GM21526 (cell line): ENCODE measurements around the gene CTNNA3.

Experiments
- ATAC-seq: cut with Tn5 transposase; IDR thresholded peaks from one replicate; pipeline ENCODE4 v1.9.1; 2021; ENCODE audit warnings: moderate library complexity; ENCODE audit not compliant: unreplicated experiment, low FRiP score

Gene CTNNA3

GRCh38 chr10:66737241-66737640 is 958.8 kb downstream of the CTNNA3 start:
- ATAC-seq = no peak

DNA sequence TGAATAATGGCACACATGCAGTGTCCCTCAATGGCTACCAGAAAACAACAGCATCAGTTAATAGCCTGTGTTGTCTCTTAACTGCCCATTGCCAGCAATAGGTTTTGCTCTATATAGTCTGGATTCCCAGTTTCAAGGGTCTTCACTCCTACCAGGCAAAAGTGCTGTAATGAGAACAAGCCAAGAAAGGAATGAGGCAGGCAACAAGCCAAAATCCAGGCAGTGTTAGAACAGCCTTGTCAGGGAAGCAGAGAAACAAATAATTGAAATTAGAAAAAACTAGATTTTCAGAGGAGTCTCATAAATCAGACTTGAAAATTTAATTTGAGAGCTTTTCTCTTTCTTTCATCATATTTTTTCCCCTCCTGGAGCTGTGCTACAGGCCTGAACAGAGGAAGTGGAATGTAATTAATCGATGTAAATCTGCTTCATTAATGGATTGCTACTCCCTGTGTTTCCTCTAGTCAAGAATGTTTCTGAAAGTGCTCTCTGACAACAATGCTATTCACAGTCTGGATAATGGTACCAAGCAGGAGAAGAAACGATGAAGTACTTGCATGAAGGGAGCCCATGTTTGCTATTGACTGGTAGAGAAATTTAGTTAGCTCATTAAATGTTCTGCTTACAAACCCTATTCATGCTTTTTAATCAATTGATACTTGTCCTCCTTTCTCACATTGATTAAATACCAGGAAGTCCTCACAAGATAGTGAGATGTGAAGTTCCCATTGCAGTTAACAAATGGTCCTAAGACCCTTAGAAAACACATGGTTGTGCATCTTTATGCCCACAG is 972.2 kb downstream of the CTNNA3 start:
- no peak for ATAC-seq

DNA sequence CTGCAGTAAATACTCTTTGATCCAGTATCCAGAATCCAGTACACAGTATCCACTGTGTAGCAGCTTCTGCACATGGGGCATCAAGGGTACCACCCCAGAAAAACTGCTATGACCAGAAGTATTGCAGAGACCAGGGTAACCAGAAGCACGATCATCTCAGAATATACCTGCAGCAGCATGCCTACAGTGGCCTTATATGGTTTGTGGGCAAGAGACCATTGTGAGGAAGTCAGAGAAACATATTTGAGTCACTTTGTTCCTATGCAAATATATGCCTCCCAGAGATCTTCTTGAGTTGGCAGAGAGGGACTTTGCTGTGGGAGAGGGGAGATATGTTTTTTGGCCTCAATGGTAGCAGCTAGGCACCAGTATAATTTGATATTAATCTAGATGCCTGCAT is 976.5 kb downstream of the CTNNA3 start:
- ATAC-seq = no peak

GRCh38 chr10:66717231-66717981 is 978.6 kb downstream of the CTNNA3 start:
- ATAC-seq = no peak

DNA sequence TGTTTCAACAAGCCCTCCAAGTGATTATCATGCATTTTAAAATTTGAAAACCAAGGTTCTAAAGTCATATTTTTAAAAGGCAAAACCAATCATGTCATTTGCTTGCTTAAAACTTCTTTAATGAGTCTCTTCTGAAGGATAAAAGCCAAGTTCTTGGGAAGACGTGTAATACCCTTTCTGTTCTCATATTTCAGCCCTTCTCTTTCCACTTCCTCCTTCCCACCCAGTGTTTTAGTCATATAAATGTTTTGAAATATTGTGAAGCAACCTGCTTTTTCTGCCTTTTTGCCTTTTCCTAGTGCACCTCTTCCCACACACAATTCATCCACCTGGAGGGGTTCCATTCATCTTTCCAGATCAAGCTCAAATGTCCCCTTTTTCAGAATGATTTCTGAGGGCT is 981.3 kb downstream of the CTNNA3 start:
- ATAC-seq = no peak

DNA sequence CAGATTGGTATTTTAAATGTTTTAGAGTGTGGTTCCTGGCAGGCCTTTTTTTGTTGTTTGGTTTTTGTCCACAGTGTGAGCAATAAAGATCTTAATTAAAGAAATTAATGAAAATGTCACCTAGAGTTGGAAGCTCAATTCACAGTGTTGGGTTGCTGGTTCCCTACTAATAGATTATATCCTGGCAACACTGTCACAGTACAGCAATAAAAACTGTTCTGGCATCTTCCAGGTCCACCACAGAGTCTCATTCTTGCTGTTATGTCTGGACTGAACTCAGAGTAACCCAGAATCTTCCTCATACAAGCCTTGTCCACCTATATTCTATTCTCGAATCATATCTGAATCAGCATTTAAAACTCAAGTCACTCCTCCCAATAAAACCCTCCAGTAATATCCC is 982.6 kb downstream of the CTNNA3 start:
- no peak for ATAC-seq

DNA sequence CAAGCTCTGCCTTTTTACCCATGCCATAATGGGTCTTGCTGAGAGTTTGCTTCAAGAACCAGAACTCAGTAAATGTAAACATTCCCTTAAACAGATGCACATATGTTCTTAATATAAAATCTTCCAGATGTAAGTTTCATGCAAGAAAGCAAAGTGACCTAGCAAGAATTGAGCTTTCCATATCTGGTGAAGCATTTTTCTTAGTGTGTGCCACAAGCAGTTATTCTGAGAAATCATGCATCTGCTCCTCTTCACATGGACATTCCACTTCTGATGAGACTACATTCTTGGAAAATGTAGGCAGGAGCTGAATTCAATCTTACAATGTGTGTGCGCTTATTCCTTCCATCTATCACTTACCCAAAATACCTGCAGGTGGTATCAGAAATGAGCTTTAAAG is 997.9 kb downstream of the CTNNA3 start:
- no peak for ATAC-seq

GRCh38 chr10:66695046-66695445 is 1000.9 kb downstream of the CTNNA3 start:
- no peak for ATAC-seq

DNA sequence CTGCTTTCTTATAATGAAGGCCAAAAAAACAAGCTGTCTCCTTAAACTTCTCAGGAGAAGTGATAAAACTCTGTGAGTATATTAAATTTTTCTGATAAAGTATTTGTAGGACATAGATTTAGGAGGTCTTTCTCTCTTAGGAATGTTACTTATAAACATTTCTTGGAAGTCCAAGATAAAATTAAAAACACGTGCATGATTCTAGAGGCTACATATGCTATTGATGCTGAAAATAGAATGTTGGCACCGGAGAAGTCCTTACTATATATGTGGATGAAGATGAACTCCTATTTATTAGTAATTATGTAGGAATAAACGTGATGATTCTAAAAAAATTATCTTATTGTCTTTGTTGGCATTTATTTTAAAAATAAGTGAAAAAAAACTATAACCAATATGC is 1011.4 kb downstream of the CTNNA3 start:
- no peak for ATAC-seq

DNA sequence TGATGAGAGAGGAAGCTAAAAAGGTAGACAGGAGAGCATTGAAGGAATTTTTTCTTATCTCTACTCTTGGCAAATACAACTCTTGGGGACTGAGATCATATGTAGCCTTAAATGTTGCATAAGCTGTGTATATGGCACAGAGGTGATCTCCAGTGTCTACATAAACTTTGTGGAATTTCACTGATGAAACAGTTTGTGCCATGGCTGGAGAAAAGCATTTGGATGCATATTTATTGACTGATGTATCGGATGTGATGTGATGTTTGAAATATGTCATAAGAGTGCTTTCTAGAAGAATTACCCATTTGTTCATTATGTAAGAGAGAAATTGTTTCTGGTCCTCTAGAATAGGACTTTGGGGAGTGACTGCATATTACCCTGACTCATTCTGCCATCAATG is 1015.1 kb downstream of the CTNNA3 start:
- no peak for ATAC-seq

- ATAC-seq = no peak
These were observed 1017.5 kb downstream of the CTNNA3 start for GRCh38 chr10:66678521-66678920.

GRCh38 chr10:66673071-66673470 is 1022.9 kb downstream of the CTNNA3 start:
- ATAC-seq = no peak

DNA sequence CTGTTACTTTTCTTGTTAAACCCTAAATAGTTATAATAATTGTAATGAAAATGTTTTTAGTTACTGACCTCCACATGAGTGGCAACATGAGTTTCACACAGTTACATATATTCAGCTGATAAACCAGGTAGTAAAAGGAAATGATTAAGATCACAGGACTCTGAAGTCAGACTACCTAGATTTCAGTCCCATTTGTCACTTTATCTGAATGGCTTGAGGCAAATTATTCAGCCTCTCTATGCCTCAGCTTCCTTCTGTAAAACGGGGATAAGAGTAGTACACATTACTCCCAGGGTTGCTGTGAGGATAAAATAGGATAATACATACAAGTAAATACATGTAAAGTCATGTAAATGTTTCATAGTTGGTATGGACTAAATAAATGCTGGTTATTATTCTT is 1024.4 kb downstream of the CTNNA3 start:
- ATAC-seq = no peak

DNA sequence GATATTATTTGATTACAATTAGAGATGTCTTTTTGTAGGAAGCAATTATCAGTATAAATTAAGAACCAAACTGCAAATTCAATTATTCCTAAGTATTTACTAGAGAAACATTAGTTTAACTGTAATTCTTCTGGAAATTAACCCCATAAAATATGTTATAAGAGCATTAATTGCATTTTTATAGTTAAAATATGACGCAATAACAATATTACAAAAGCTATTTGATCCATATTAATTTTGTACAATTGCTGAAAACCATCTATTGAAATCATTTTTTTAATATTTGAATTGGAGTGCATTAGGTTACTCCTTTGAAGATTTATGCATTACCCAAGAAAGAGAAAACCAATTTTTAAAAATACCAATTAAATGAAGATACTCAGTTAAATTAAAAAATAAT is 1024.9 kb downstream of the CTNNA3 start:
- no peak for ATAC-seq

- ATAC-seq = no peak
These were observed 1039.5 kb downstream of the CTNNA3 start for GRCh38 chr10:66656499-66656898.

- ATAC-seq = no peak
These were observed 1041.1 kb downstream of the CTNNA3 start for GRCh38 chr10:66654861-66655260.

DNA sequence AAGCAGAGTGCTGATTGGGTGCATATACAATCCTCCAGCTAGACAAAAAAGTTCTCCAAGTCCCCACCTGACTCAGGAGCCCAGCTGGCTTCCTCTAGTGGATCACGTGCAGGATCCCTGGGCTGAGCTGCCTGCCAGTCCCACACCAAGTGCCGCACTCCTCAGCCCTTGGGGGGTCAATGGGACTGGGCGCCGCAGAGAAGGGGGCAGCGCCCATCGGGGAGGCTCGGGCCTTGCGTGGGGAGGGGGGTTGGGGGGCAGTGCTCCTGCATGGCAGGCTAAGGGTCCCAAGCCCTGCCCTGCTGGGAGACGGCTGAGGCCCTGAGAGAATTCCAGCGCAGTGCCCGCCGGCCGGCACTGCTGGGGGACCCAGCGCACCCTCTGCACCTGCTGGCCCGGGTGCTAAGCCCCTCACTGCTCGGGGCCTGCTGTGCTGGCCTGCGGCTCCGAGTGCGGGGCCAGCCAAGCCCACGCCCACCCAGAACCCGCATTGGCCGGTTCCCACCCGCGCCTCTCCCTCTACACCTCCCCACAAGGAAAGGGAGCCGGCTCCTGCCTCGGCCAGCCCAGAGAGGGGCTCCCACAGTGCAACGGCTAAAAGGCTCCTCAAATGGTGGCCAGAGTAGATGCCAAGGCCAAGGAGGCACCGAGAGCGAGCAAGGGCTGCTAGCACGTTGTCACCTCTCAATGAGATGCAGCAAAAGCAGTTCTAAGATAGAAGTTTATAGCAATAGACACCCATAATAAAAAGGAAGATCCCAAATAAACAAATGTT is 1044.5 kb downstream of the CTNNA3 start:
- ATAC-seq = no peak

- ATAC-seq = no peak
These were observed 1046.4 kb downstream of the CTNNA3 start for GRCh38 chr10:66649626-66650025.

GRCh38 chr10:66642217-66642616 is 1053.8 kb downstream of the CTNNA3 start:
- ATAC-seq = no peak

GRCh38 chr10:66639371-66639770 is 1056.6 kb downstream of the CTNNA3 start:
- ATAC-seq = no peak
